ENCODE measurements around the gene GOLGA6L22.
"Not testable (repeated sequence)": the region's sequence is repeated elsewhere in the genome, so short reads cannot be mapped to it uniquely, and the experiment has no call there.

The GOLGA6L22 gene, protein sequence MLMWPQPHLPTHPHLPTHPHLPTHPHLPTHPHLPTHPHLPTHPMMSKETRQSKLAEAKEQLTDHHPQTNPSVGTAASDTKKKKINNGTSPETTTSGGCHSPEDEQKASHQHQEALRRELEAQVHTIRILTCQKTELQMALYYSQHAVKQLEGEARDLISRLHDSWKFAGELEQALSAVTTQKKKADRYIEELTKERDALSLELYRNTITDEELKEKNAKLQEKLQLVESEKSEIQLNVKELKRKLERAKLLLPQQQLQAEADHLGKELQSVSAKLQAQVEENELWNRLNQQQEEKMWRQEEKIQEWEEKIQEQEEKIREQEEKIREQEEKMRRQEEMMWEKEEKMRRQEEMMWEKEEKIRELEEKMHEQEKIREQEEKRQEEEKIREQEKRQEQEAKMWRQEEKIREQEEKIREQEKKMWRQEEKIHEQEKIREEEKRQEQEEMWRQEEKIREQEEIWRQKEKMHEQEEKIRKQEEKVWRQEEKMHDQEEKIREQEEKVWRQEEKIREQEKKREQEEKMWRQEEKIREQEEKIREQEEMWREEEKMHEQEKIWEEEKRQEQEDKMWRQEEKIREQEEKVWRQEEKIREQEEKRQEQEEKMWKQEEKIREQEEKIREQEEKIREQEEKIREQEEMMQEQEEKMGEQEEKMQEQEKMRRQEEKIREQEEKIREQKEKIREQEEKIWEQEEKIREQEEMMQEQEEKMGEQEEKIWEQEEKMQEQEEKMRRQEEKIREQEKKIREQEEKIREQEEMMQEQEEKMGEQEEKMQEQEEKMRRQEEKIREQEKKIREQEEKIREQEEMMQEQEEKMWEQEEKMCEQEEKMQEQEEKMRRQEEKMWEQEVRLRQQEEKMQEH

DNA sequence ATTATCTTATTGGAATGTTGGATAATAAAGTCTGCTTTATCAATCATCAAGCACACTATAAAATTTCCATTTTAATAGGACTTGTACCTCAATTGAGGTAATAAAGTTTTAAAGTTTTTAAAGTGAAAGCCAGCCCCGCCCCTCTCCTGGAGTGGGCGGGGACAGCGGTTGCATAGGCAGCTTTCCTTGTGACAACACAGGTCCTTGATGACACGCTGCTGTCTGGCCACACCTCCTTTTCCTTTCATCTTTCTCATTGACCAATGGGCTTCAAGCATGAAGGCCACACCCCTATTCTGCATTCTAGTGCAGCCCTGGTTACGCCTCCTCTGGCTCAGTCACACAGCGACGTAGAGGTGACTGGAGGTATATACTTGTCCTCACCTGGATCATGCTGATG lies at the start of gene GOLGA6L22:
GOLGA6L22 (plus strand) TSS at position 301 of the 400 bp plus-strand sequence; CDS start at position 392, 91 bp downstream.
- not testable (repeated sequence) for DNase-seq (ENCODE audit: low spot score)

DNA sequence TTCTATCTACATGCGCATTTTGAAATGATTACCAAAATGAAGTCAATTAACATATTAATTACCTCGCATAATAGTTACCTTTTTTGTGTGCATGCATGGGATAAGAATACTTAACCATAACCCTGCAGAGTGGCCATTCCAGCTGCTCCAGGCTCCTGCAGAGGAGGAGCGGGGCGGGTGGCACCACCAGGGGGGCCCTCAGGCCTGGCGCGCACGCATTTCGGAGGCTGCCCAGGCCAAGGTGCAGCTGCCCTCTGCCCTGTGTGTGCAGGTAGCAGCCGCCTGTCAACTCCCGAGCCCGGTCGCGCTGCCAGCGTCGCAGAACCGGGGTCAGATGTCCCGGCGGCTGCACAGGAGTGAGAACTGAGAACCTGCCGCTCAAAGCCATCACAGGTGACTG lies 41.4 kb upstream of the GOLGA6L22 start:
- DNase-seq (ENCODE audit: low spot score) = not testable (repeated sequence)

DNA sequence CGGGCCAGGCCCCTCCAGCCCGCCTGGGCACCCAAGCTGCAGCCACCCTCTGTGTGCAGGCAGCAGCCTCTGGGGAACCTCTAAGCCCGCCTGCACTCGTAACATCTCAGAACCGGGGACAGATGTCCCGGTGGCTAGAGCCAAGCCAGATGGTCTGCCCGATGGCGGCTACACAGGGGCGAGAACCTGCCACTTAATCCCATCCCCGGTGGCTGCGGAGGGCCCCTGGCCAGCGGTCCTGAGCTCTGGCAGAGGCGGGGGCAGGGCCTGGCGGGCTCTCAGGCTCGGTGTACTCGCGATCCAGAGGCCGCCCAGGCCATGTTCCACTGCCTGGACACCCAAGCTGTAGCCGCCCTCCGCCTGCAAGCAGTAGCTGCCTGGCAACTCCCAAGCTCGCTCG lies 40.9 kb upstream of the GOLGA6L22 start:
- DNase-seq (ENCODE audit: low spot score) = not testable (repeated sequence)

DNA sequence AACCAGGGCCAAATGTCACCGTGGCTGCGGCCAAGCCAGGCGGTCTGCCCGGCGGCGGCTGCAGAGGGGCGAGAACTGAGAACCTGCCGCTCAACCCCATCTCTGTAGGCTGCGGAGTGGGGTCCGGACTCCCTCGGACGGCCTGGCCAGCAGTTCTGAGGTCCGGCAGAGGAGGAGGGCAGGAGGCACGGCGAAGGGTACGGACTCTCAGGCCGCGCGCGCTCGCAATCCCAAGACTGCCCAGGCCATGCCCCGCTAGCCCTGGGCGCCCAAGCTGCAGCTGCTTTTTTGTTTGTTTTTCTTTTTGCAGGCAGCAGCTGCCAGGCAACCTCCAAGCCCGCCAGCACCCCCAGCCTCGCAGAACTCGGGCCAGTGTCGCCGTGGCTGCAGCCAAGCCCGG lies 40.5 kb upstream of the GOLGA6L22 start:
- not testable (repeated sequence) for DNase-seq (ENCODE audit: low spot score)

DNA sequence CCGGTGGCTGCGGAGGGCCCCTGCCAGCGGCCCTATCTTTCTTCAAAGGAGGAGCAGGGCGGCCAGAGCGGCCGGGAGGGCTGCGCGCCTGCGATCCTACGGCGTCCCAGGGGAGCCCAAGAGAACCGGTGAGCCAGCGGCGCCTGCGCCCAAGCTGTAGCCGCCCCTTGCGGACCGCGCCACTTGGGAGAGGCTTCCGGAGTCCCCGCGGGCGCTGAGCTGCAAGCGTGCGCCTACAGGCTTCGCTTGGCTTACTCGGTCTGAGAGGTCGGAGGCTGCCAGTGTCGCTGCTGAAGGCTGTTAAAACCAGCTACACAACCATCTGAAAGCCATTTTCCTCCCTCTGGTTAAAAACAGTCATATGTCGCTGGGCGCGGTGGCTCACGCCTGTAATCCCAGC lies 40.0 kb upstream of the GOLGA6L22 start:
- DNase-seq (ENCODE audit: low spot score) = not testable (repeated sequence)

DNA sequence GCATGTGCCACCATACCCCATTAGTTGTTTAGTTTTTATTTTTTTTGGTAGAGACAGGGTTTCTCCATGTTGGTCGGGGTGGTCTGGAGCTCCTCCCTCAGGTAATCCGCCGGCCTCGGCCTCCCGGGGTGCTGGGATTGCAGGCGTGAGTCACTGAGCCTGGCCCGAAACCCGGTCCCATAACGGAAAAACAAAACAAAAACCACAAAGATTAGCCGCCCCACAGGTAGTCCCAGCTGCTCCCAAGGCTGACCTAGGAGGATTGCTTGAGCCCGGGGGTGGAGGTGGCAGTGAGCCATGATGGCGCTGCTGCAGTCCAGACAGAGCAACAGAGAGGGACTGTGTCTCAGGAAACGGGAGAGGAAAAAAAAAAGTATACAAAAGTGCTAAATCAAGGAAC lies 38.4 kb upstream of the GOLGA6L22 start:
- not testable (repeated sequence) for DNase-seq (ENCODE audit: low spot score)

DNA sequence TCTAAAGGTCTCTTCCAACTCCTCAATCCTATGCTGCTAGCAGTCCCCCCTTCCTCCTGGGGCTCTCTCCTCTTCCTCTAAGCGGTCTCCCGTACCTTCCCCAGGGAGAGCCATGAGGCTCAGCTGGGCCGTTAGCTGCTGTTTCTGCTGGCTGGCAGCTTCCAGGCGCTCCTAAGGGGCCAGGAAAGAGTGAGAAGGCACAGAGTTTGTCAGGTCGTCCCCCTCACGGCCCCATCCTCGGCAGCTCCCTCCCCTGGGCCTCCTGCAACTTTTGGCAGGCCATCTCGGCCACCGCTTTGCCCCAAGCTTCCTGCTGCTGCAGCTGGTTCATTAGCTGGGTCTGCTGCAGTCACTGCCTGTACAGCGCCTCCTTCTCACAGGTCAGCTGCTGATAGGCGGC lies 29.3 kb upstream of the GOLGA6L22 start:
- DNase-seq (ENCODE audit: low spot score) = not testable (repeated sequence)

DNA sequence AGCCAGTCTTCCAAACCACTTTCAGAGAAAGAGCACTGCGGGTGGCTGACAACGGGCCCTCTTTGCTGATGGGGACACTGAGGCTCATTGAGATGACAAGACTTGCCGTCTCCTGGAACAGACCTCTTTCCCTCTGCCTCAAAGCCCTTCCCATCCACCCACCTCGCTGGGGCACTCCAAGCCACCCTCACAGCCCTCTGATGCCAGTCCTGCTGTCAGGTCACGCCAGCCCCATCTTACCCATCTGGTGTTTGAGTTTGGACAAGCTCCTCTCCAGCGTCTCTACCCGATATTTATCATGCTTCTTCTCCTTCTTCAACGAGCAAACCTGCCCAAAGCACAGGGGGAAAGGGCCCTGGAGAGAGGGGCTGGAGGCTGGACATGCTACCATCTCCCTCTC lies 27.0 kb upstream of the GOLGA6L22 start:
- DNase-seq (ENCODE audit: low spot score) = not testable (repeated sequence)

DNA sequence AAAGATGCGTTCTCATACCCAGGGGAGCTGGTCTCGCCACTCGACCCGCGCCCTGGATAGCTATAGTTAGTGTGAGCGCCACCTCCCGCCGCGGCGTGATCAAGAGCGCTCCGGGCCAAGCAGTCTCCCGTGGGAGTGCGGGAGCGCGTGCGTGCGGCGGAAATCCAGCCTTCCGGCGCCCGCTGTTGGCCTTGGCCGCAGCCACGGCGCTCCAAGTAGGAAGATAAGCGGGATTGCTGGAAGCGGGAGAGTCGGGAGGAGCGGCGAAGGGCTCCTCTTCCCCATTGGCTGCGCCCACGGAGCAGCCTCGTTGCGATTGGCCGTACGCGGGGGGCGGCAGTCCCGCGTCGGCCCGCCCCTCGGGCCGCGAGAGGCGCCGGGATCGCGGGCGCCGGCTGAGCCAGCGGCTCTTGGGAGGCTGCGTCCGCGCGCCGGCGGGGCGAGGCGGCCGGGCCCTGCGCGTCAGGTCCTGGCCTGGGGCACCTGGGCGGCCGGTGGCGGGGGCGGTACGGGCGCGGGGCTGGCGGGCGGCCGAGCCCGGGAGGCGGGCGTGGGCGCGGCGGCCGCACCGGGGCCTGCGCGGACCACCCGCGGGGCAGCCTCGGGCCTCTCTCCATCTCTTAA lies 35.9 kb downstream of the GOLGA6L22 start:
- peak; percentile 19 for DNase-seq (ENCODE audit: low spot score)

DNA sequence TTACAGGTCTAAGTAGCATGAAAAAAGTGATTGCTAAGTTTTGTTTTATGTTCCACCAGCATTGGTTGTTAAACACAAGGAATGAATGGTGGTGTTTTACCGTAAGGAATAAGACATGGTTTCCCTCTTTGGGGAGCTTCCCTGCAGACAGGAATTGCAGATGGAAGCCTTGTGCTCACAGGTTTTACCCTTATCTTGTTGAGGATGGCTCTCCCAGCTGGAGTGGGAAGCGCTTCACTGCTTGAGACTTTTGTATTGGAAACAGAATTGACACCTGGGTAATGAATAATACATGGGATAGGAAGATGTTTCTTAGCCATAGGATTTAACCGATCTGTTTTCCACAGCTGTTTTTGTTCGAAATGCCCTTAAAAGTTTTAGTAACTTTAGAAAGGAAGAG lies 38.5 kb downstream of the GOLGA6L22 start:
- not testable (repeated sequence) for DNase-seq (ENCODE audit: low spot score)

DNA sequence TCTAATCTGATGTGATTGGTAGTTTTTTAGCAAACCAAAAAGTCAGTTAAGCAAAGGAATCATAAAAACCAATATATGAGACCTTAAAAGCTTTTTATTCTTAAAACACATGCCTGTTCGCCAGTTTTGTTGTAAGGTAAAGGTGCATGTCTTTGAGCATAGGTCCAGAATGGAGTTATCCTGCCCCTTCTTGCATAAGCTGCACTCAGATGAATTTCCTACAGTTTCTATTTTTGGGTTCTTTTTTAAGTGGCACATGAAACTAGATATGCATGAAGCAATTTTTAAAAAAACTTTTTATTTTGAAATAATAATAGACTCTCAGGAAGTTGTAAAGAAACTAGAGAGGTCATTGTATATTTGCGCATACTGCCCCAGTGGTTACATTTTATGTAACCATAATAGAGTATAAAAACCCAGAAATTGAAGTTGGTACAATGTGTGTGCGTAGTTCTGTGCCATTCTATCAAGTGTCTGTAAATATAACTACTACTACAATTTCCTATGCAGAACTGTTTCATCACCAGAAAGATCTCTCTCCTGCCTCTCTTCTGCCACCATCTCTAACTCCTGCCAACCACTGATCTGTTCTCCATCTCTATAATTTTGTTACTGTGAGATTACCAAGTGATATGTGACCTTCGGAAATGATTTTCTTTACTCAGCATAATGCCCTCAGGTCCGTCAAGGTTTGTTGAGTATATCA lies 39.7 kb downstream of the GOLGA6L22 start:
- not testable (repeated sequence) for DNase-seq (ENCODE audit: low spot score)

DNA sequence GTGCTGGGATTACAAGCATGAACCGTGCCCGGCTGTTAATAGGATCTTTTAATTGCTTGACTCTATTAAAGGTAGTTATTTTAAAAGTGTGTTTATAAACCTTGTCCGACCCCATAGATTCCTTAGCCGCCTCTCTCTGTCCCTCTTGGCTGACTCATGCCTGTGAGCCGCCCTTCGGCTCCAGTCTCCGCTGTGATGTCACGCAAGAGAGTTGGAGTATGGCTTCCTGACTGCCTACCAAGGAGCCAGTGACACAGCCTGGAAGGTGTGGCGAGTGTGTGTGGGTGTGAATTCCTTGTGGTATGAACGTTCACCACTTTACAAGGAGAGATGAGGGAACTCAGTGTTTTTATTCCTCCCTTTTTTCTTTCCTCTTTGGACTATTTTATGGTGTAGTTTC lies 43.6 kb downstream of the GOLGA6L22 start:
- not testable (repeated sequence) for DNase-seq (ENCODE audit: low spot score)

DNA sequence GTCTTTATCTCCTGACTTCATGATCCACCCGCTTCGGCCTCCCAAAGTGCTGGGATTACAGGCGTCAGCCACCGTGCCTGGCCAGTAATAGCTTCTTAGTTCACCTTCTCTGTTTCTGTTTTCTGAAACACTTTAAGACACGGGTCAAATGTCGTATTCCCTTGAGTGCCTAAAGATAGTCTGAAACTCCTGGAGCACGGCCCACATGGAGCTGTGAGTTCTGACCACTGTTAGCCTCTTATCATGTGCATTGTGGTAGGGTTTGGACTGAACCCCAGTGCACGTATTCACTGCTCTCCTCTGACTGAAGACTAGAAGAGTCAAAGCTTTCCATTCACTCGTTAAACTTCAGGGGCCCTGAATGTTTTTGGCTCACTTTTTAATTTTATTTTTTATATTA lies 48.3 kb downstream of the GOLGA6L22 start:
- not testable (repeated sequence) for DNase-seq (ENCODE audit: low spot score)

DNA sequence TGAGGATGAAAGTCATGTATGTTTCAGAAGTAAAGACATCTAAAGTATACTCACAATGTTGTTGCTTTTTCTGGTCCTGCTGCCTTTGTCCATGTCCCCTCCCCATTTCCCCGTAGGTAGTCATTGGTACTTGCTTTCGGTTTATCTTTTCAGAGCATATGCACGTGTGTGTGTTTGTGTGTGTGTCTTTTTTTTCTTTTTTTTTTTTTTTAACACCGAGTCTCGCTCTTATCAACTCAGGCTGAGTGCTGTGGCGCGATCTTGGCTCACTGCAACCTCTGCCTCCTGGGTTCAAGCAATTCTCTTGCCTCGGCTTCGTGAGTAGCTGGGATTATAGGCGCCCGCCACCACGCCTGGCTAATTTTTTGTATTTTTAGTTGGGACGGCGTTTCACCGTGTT lies 57.4 kb downstream of the GOLGA6L22 start:
- DNase-seq (ENCODE audit: low spot score) = not testable (repeated sequence)

All from CD4-positive, alpha-beta T cell treated with Interleukin-15 for 4 hours (primary cell).